Brain microvascular endothelial cell (primary cell): Measurements from ENCODE around the gene ELF4.

Source experiments
- DNase-seq: peaks from one replicate; pipeline ENCODE4 v3.0.0-alpha.2; 2020
- H3K27ac ChIP-seq: fragments of 250-450 bp; sonication (Bioruptor Pico); 2 replicates; pipeline ENCODE4 v1.5.1; 2020; ENCODE audit warnings: mild to moderate bottlenecking, moderate library complexity
- H3K27me3 ChIP-seq: fragments of 250-450 bp; sonication (Bioruptor Pico); replicated peaks from 2 replicates; pipeline ENCODE4 v1.5.1; 2020; ENCODE audit warnings: mild to moderate bottlenecking
- H3K36me3 ChIP-seq: fragments of 250-450 bp; sonication (Bioruptor Pico); replicated peaks from 2 replicates; pipeline ENCODE4 v1.5.1; 2020; ENCODE audit warnings: mild to moderate bottlenecking
- H3K4me3 ChIP-seq: 2 replicates; pipeline ENCODE4 v1.5.1; 2011; ENCODE audit warnings: low read depth, mild to moderate bottlenecking, control low read depth, low read length, moderate library complexity
- in situ Hi-C: cut with HindIII; loops from 2 replicates; pipeline ENCODE4 v1.10.0; 2017; ENCODE audit warnings: low sequenced_read_pairs, low pct_ligation_motif_present
- TF ChIP-seq, protein P1 (sequence below): IDR thresholded peaks from 2 replicates; pipeline ENCODE4 v1.5.1; 2011; ENCODE audit warnings: low read depth, mild to moderate bottlenecking, moderate library complexity, low read length, control low read depth, inconsistent platforms; ENCODE audit errors: missing control alignments

The ELF4 gene

DNA sequence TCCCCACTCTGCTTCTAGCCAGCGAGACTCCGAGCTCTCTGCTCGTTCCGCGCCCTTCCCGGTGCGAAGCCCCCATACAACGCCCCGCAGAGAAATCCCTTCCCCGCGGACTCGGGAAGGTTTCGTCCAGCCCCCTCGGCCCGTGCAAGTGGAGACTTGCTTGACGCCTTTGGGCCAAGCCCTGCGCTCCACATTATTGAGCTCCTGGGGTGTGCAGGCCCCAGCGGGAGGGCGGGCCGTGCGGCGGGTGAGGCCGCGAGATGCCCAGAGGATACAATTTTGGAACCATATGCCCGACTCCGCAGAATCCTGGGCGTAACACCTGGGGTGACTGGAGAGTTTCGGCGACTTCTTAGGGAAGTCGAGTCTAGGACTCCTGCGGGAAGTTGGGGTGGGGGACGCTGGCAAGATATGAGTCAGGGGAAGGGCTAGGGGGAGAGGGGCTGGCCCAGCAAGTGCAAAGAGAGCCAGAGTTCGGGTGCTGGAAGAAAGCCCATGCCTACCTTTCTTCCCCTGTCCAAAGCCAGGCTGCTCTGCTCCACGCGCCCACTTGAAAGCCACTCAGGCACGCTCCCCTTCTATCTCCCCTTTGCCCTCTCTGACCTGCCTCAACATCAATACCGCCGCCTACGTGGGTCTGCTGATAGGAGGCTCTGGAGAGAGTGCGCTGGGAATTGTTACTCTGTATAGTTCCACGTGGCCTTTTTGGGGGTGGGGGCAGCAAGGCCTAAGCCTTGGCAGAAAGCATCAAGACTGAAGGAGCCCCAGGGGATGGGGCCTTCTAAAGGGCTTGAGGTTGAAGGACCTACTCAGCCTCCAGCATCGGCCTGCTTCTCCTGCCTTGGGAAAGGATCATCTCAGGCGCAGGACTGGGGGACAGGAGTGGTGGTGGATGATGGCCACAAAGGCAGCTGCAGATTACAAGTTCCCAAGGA, 1.2 kb upstream of the ELF4 start:
- Histone ChIP-seq H3K36me3 (no peaks in the 10 kb centered on the region), H3K27ac (peak overlapping the region; percentile 62), H3K4me3 (peak overlapping the region; percentile 40), H3K27me3 (no peaks in the 10 kb centered on the region)
- DNase-seq = no peak
- TF ChIP-seq, protein P1, sequence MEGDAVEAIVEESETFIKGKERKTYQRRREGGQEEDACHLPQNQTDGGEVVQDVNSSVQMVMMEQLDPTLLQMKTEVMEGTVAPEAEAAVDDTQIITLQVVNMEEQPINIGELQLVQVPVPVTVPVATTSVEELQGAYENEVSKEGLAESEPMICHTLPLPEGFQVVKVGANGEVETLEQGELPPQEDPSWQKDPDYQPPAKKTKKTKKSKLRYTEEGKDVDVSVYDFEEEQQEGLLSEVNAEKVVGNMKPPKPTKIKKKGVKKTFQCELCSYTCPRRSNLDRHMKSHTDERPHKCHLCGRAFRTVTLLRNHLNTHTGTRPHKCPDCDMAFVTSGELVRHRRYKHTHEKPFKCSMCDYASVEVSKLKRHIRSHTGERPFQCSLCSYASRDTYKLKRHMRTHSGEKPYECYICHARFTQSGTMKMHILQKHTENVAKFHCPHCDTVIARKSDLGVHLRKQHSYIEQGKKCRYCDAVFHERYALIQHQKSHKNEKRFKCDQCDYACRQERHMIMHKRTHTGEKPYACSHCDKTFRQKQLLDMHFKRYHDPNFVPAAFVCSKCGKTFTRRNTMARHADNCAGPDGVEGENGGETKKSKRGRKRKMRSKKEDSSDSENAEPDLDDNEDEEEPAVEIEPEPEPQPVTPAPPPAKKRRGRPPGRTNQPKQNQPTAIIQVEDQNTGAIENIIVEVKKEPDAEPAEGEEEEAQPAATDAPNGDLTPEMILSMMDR = no peak
- in situ Hi-C loops = no loop called here

DNA sequence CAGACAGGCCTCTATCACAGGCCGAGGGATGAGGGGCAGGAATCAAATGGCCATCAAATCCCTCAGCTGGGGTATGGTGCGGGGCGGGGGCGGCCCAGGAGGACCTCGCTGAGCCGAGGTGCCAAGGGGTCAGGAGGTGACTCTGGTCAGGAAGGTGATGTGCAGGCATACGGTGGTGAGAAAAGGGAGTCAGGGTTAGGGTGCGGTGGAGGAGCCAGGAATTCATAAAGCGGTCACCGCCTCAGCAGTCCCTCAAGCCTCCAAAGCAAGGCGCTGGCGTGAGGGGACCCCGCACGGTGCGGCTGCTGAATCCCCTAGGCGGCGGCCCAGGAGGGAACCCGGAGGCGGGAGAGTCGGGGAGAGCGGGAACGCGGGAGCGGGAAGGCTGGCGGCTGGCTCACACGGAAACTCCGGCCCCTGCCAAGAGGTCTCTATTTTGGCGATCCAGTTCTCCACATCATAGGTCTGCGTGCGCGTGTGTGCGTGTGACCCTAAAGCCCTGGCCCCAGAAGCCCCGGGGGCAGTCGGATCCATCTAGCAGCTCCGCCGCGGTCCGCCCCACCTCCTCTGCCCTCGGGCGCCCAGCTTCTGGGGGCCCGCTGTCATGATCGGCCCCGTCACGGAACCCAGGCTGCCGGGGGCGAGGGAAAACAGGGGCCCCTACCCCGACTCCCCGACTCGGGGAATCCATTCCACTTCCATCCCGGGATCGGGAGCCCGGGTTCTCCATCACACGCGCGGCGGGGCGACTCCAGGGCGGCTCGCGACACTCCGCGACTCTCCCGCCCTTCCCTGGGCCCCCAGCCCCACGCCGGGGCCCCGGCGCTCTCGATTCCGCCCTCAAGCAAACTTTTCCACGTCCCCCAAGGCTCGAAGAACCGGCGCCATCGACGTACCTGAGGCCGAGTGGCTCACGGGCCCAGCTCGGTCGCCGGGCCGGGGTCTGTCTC, 593 bp downstream of the ELF4 start:
- peak overlapping the region; percentile 63 for H3K4me3 ChIP-seq
- H3K27me3 ChIP-seq = no peaks in the 10 kb centered on the region
- peak overlapping the region; percentile 91 for H3K27ac ChIP-seq
- no peaks in the 10 kb centered on the region for H3K36me3 ChIP-seq
- no peak for DNase-seq
- TF ChIP-seq, protein P1 = no peak
- in situ Hi-C loops = no loop called here

DNA sequence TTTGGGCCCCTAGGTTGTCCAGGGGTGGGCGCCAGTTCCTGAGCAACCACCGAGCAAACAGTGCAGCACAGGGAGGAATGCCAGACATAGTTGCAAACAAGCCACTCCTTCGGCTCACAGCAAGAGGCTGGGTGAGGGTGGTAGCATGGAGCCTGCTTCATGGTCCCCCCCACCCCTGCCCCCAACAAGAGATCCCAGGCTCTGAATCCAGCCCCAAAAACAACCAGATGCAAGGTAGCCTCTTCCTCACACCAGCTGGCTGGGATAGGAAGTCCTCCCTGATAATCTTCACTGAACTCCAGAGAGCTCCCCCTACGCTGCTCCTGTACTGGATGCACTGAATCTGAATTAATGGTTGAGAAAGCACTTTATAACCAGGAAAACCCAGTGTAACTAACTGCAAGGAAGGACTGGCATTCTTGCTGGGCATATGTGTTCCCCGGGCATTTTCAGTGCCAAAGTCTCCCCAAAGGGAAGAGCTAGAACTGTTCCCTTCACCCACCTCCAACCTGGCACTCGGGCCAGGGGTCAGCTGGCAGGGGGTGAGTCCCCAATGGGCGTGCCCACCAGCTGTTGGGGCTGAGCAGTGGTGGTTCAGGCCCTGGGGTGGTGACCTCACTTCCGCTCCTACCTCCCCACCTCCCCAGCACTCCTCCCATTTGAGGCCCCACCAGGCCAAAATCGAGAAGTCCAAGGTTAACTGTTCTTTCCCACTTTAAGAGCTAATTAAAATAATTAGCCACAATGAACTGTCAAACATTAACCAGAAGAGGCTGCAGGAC, 1.5 kb downstream of the ELF4 start:
- in situ Hi-C loops = no loop called here
- peak overlapping the region; percentile 91 for H3K27ac ChIP-seq
- H3K27me3 ChIP-seq = no peaks in the 10 kb centered on the region
- TF ChIP-seq, protein P1 = peak; percentile 10
- no peaks in the 10 kb centered on the region for H3K36me3 ChIP-seq
- DNase-seq = no peak
- H3K4me3 ChIP-seq = peak overlapping the region; percentile 63

DNA sequence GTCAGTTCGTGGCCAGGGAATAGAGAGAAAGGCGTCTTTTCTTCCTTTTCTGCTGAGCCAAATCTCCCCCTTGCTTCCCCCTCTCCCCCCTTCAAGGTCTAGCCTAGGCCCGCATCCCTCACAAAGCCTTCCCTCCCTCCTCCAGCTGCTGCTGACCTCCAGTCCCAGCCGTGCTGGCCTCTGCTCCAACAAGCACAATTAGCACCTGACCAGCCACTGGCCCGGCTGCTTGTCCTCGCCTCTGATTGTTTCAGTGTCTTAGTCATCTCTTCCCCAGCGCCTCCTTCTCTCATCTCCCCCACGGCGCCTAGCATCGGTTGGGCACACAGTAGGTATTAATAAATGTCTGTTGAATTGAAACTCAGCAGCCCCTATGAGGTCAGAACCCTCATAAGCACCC, 4.2 kb downstream of the ELF4 start:
- H3K36me3 ChIP-seq = no peaks in the 10 kb centered on the region
- no peak overlapping the region for H3K27ac ChIP-seq
- TF ChIP-seq, protein P1 = no peak
- no peak overlapping the region for H3K4me3 ChIP-seq
- no peaks in the 10 kb centered on the region for H3K27me3 ChIP-seq
- in situ Hi-C loops = no loop called here
- DNase-seq = no peak

DNA sequence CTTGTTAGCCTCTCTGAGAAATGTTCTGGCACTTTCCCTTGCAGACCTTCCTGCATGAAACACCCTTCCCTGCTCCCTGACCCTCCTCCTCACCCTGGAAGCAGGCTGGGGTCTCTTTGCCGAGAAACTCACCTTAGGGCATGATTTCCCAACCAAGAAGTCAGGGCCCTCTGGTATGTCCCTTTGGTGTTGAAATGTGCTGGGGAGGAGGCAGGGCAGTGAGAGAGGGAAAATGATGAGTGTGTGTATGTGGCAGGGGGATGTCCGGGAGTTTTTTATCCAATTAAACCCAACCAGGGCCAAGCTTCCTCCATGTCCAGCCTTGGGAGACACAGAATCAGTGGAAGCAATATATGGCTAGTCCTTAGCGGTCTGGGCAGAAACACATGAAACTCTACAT, 5.1 kb downstream of the ELF4 start:
- DNase-seq = no peak
- Histone ChIP-seq H3K27me3 (no peaks in the 10 kb centered on the region), H3K36me3 (no peaks in the 10 kb centered on the region), H3K4me3 (no peak overlapping the region), H3K27ac (no peak overlapping the region)
- TF ChIP-seq, protein P1 = no peak
- in situ Hi-C loops = no loop called here
